HAP-1 (cell line): Measurements from ENCODE around the gene MPC1.
"Not testable (repeated sequence)": the region's sequence is repeated elsewhere in the genome, so short reads cannot be mapped to it uniquely, and the experiment has no call there.

Source experiments
- DNase-seq, 2 experiments: peaks; one replicate each; pipeline ENCODE4 v3.0.0-alpha.2; 2016 to 2020; ENCODE audit warnings: low spot score in 2 of 2
- H3K27me3 ChIP-seq: fragments of 250-450 bp; sonication (Bioruptor Pico); 2 replicates; pipeline ENCODE4 v1.5.1; 2020; ENCODE audit warnings: low read depth, mild to moderate bottlenecking, moderate library complexity
- H3K36me3 ChIP-seq: fragments of 250-450 bp; sonication (Bioruptor Pico); replicated peaks from 2 replicates; pipeline ENCODE4 v1.5.1; 2020; ENCODE audit warnings: mild to moderate bottlenecking
- H3K4me1 ChIP-seq: fragments of 250-450 bp; sonication (Bioruptor Pico); 2 replicates; pipeline ENCODE4 v1.5.1; 2020; ENCODE audit warnings: mild to moderate bottlenecking
- H3K4me3 ChIP-seq: fragments of 250-450 bp; sonication (Bioruptor Pico); 2 replicates; pipeline ENCODE4 v1.5.1; 2020; ENCODE audit warnings: mild to moderate bottlenecking, moderate library complexity
- H3K9me3 ChIP-seq: fragments of 250-450 bp; sonication (Bioruptor Pico); 2 replicates; pipeline ENCODE4 v1.5.1; 2020; ENCODE audit warnings: mild to moderate bottlenecking, moderate library complexity
- in situ Hi-C: fragments of 300-500 bp; cut with MboI; formaldehyde crosslinking; loops from 3 replicates; pipeline ENCODE4 v1.14.3; 2020; ENCODE audit warnings: low sequenced_read_pairs, inconsistent platforms, mixed read lengths

Gene MPC1

DNA sequence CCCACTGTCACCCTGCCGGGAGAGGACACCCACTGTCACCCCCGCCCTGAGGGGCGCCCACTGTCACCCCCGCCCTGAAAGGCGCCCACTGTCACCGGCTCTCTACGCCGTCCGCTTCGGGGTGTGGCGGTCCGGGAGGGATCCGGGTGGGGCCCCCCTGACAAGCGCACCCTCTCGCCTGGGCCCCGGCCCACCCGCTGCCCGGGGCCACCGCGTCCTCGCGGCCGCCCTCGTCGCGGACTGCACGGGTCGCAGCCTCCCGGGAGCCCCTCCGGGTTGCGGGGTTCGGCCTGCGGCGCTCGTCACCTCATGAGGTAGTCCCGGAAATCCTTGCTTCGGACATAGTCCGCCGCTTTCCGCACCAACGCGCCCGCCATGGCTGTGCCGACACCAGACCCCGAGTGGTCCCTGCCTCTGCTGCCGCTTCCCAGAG is 224 bp downstream of the MPC1 start:
- in situ Hi-C loops: loop anchor here (10.0 kb wide), 1 partner anchor 48 kb away; no protein-coding TSS in a partner anchor
- Histone ChIP-seq H3K9me3 (no peaks in the 10 kb centered on the region), H3K27me3 (no peaks in the 10 kb centered on the region), H3K4me1 (peaks cover 9% of the 10 kb centered on the region), H3K36me3 (no peaks in the 10 kb centered on the region), H3K4me3 (peak overlapping the region; percentile 60)
- DNase-seq: no peak

DNA sequence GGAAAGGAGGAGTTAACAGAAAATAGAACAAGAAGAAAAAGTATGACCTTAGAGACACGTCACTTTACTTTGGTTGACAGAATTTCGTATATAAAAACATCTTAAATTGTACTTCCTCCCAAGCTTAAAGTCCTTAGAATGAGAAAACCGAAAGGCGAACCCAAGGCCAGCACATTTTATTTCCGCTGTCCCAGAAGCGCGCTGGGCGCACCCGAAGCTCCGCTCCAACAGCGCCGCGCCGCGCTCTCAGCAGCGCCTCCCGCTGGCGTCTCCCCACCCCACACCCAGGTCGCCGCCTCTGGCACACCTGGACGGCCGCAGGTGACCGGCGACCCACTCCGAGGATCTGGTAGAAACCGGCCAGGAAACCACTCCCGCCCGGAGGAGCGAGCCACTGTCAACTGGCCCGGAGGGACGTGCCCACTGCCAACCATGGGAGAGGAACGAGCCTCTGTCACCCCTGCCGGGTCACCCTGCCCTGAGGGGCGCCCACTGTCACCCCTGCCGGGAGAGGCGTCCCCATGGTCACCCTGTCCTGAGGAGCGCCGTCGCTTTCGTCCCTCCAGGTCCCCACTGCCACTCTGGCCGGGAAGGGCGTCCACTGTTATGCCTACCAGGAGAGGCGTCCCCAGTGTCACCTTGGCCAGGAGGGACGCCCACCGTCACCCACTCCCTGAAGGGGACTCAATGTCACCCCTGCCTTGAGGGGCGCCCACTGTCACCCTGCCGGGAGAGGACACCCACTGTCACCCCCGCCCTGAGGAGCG is 824 bp downstream of the MPC1 start:
- no peaks in the 10 kb centered on the region for H3K9me3 ChIP-seq
- peak; percentile 45 to 76 for DNase-seq
- in situ Hi-C loops: loop anchor here (10.0 kb wide), 1 partner anchor 47 kb away; no protein-coding TSS in a partner anchor
- no peaks in the 10 kb centered on the region for H3K36me3 ChIP-seq
- H3K4me1 ChIP-seq: peaks cover 5% of the 10 kb centered on the region
- peak overlapping the region; percentile 60 for H3K4me3 ChIP-seq
- H3K27me3 ChIP-seq: no peaks in the 10 kb centered on the region

DNA sequence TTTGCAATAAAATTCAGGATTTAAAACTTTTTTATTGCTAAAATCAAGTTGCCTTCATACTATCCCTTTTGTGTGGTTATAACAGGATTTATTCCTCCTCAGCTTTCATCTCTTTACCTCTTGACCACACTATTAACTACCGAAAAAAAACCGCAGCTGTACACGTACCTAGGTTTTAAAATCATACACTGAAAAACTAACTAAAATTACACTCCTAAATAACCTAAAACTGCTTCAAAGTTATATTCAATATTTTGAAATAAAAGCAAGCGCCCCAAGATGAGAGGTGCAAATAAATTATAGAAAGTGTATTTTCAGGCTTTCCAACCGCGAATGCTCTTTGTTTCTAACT is 1.4 kb downstream of the MPC1 start:
- in situ Hi-C loops: loop anchor here (10.0 kb wide), 1 partner anchor 47 kb away; no protein-coding TSS in a partner anchor
- H3K9me3 ChIP-seq: no peaks in the 10 kb centered on the region
- DNase-seq: no peak
- H3K27me3 ChIP-seq: no peaks in the 10 kb centered on the region
- H3K4me3 ChIP-seq: peak overlapping the region; percentile 60
- H3K4me1 ChIP-seq: peaks cover 5% of the 10 kb centered on the region
- H3K36me3 ChIP-seq: no peaks in the 10 kb centered on the region

DNA sequence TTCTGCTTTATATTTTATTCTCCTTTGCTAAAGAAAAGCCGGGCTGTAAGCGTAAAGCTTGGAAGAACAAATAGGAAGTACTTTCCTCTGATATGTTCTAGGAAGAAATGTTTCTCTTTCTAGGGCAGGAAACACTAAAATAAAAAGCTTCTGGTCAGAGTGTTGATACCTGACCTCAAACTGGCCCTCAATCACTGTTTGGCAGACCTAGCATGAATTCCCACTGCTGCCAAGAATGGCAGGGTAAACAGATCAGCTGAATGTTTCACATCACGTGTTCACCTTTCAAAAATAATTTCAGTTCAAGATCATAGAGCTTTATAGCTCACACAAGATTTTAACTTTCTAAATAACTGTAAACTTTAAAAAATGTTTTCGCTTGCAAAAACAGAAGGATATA is 2.9 kb downstream of the MPC1 start:
- Histone ChIP-seq H3K36me3 (no peaks in the 10 kb centered on the region), H3K9me3 (no peaks in the 10 kb centered on the region), H3K4me3 (no peak overlapping the region), H3K27me3 (no peaks in the 10 kb centered on the region), H3K4me1 (peaks cover 5% of the 10 kb centered on the region)
- in situ Hi-C loops: loop anchor here (10.0 kb wide), 1 partner anchor 45 kb away; no protein-coding TSS in a partner anchor
- DNase-seq: no peak

DNA sequence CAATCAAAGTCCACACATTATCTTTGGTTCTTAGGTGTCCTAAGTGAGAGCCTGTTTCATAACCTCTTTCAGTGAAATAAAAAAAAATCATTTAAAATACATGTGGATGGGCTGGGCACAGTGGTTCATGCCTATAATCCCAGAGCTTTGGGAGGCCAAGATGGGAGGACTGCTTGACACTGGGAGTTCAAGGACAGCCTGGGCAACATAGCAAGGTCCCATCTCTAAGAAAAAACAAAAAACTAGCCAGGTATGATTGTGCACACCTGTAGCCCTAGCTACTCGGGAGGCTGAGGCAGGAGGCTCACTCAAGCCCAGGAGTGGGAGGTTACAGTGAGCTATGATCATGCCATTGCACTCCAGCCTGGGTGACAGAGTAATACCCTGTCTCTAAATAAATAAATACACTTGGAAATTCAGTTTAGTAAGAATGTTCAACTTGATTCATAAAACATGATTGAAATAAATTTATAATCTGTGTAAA is 3.6 kb downstream of the MPC1 start:
- no peak overlapping the region for H3K4me3 ChIP-seq
- H3K27me3 ChIP-seq: no peaks in the 10 kb centered on the region
- no peaks in the 10 kb centered on the region for H3K9me3 ChIP-seq
- peaks cover 5% of the 10 kb centered on the region for H3K4me1 ChIP-seq
- no peak for DNase-seq
- H3K36me3 ChIP-seq: no peaks in the 10 kb centered on the region
- in situ Hi-C loops: no loop called here

DNA sequence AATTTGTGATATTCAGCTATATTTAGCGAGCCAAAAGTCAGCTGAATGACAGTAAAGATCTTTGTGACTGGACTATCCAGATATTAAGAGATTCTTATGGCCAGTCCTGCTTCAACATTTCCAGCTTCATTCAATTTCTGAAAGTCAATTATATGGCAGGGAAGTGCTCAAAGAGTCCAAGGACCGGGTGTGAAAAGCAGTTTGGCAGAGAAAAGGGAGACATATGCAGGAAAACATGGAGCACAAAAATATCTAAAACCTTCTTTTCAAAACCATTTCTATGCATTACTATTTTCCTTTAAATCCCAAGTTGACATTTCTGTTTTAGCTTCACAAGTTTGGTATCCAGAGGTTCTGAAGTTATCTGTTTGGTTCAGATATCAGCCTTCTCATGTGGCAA is 5.0 kb downstream of the MPC1 start:
- no peak overlapping the region for H3K4me3 ChIP-seq
- no peaks in the 10 kb centered on the region for H3K9me3 ChIP-seq
- H3K36me3 ChIP-seq: no peaks in the 10 kb centered on the region
- no peaks in the 10 kb centered on the region for H3K27me3 ChIP-seq
- in situ Hi-C loops: no loop called here
- peaks cover 3% of the 10 kb centered on the region; the same call in 1 of the 2 replicates for H3K4me1 ChIP-seq
- no peak for DNase-seq

DNA sequence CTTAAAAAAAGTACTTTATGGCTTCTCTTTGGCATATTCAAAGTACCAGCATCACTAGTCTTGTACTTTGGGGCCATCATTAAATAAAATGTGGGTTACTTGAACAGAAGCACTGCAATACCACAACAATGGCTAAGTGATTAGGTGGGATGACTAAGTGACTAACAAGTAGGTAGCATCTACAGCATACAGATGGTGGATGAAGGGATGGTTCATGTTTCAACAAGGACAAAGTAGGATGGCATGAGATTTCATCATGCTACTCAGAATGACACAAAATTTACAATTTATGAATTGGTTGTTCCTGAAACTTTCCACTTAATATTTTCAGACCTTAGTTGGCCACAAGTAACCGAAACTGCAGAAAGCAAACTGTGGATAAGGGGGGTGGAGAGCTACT is 7.7 kb downstream of the MPC1 start:
- Histone ChIP-seq H3K9me3 (no peaks in the 10 kb centered on the region), H3K4me3 (no peak overlapping the region), H3K36me3 (no peaks in the 10 kb centered on the region), H3K27me3 (no peaks in the 10 kb centered on the region), H3K4me1 (no peaks in the 10 kb centered on the region)
- DNase-seq: no peak
- in situ Hi-C loops: no loop called here

DNA sequence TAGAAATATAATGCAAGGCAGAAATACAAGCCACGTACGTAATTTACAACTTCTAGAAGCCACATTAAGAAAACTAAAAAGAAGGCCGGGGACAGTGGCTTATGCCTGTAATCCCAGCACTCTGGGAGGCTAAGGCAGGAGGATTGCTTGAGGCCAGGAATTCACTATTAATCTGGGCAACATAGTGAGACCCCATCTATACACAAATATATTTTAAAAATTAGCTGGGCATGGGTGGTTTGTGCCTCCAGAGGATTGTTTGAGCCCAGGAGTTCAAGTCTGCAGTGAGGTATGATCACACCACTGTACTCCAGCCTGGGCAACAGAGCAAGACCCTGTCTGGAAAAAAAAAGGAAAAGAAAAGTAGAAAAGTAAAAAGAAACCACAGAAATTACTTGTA is 12.3 kb downstream of the MPC1 start:
- Histone ChIP-seq H3K36me3 (no peaks in the 10 kb centered on the region), H3K27me3 (no peaks in the 10 kb centered on the region), H3K4me1 (peaks cover 10% of the 10 kb centered on the region), H3K4me3 (no peak overlapping the region), H3K9me3 (no peaks in the 10 kb centered on the region)
- no peak for DNase-seq
- in situ Hi-C loops: no loop called here

DNA sequence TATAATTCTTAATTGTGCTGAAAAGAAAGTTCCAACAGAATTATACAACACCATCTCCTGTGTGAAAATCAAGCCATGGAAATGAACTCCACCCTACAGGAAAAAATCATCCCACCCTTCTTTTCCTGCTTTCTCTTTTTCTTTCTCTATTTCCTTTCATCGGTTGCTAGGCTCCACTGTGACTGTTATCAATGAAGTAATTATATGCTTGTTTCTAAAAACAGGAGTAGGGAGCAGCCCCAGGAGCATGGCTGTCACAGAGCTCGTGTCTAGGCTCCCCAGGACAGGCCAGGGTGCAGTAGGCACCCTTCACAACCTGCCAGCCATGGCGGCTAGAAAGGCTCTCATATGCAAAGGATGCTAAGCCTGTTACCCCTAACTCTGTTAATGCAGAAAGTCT is 13.0 kb downstream of the MPC1 start:
- no peak for DNase-seq
- Histone ChIP-seq H3K4me1 (peaks cover 17% of the 10 kb centered on the region), H3K9me3 (no peaks in the 10 kb centered on the region), H3K4me3 (no peak overlapping the region), H3K27me3 (no peaks in the 10 kb centered on the region), H3K36me3 (peaks cover under 1% of the 10 kb centered on the region; the same call in 1 of the 2 replicates)
- in situ Hi-C loops: no loop called here

DNA sequence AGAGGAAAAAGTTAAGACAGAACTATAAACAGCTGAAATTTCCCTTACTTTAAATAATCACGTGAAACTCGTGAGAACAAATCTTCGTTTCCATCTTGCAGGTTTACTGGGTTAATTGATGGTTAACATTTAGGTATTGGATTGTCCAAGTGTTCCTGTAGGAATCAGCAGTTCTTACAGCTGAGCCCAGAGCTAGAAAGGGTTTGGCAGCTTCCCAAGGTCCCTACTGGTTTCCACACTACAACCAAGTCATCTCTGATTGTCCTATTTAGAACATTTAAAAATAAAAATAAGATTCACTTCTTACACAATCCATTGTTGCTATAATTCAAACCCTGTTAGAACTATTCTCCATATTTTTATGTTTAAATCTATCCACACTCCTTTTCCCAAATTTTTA is 15.8 kb downstream of the MPC1 start:
- no peaks in the 10 kb centered on the region for H3K9me3 ChIP-seq
- DNase-seq: no peak
- no peak overlapping the region for H3K4me3 ChIP-seq
- H3K4me1 ChIP-seq: peaks cover 19% of the 10 kb centered on the region
- no peaks in the 10 kb centered on the region for H3K27me3 ChIP-seq
- peaks cover 13% of the 10 kb centered on the region; the same call in 1 of the 2 replicates for H3K36me3 ChIP-seq
- in situ Hi-C loops: no loop called here

DNA sequence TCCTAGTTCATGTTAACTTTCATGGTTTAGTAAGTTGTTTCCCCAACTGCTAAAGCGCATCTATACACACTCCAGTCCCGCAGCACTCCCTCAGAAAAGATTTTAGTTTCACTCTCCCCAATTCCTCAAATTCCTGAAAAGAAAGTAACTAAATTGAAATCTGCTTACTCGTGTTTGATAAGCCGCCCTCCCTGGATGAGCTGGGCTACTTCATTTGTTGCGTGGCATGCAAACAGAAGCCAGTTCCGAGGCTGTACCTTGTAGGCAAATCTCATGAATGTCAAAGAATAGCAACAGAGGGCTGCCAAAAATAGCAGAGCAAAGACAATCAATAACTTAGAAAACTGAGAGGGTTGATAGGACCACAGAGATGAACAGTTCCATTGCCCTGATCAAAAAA is 16.9 kb downstream of the MPC1 start:
- no peak overlapping the region for H3K4me3 ChIP-seq
- no peaks in the 10 kb centered on the region for H3K9me3 ChIP-seq
- peaks cover 13% of the 10 kb centered on the region; the same call in 1 of the 2 replicates for H3K36me3 ChIP-seq
- DNase-seq: no peak
- peaks cover 19% of the 10 kb centered on the region for H3K4me1 ChIP-seq
- H3K27me3 ChIP-seq: no peaks in the 10 kb centered on the region
- in situ Hi-C loops: no loop called here

DNA sequence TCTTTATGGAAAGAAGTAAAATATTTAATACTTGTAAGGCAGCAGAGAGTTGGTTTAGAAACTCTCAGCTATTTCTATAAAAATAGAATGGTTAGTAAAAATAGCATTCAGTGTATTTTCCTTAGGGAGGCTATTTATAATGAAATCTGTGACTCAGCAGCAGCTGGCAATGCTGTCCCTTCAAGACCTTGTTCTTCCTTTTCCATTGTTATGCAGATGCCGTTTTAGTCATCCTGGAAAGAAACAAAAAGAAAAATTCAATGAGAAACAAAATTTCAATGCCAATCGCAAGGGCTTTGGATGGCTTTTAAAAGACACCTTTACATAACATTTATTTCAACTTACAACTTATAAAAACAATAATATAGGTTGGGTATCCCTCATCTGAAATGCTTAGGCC is 17.5 kb downstream of the MPC1 start:
- in situ Hi-C loops: no loop called here
- no peak overlapping the region for H3K4me3 ChIP-seq

DNA sequence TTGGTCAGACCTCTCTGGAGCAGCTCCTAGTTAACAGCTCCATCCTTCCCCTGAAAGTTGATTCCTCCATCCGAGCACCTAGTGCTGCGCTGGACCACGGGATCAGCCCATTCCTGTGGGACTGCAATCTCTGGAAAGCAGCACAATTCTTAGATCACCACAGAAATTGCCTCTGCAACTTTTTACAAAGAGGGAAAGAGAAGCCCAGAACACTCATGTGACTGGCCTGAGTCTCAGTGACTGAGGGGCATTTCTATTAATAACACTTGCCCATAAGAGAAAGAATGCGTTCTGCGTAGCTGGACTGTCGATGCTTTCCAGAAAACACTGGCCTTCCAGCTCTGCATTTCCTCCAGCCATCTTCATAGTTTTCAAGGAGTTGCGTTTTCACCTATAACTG is 18.3 kb downstream of the MPC1 start:
- Histone ChIP-seq H3K36me3 (peaks cover 13% of the 10 kb centered on the region; the same call in 1 of the 2 replicates), H3K4me3 (no peak overlapping the region), H3K9me3 (0 out of 2 replicates have a peak, but pooled peaks cover under 1% of the 10 kb centered on the region), H3K27me3 (peaks cover 2% of the 10 kb centered on the region; the same call in 1 of the 2 replicates), H3K4me1 (peaks cover 19% of the 10 kb centered on the region)
- no peak for DNase-seq
- in situ Hi-C loops: no loop called here

More for the DNA sequence above, 17.5 kb downstream of the MPC1 start:
- no peaks in the 10 kb centered on the region for H3K27me3 ChIP-seq
- peaks cover 19% of the 10 kb centered on the region for H3K4me1 ChIP-seq
- DNase-seq: peak; percentile 49 to 92
- H3K36me3 ChIP-seq: peaks cover 13% of the 10 kb centered on the region; the same call in 1 of the 2 replicates
- no peaks in the 10 kb centered on the region for H3K9me3 ChIP-seq

DNA sequence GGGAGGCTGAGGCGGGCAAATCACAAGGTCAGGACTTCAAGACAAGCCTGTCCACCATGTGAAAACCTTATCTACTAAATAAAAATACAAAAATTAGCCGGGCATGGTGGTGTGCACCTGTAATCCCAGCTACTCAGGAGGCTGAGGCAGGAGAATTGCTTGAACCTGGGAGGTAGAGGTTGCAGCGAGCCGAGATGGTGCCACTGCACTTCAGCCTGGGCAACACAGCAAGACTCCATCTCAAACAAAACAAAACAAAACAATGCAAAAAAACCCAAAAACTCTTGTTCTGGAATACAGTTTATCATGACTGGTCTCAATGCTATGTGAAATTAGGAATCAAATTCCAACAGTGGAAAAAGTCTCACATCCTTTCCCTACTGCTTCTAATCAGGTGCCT is 20.3 kb downstream of the MPC1 start:
- in situ Hi-C loops, H3K27me3 ChIP-seq: not testable (repeated sequence)

More for the DNA sequence above, 20.3 kb downstream of the MPC1 start:
- not testable (repeated sequence) for H3K9me3 ChIP-seq, DNase-seq, H3K4me3 ChIP-seq
- H3K4me1 ChIP-seq: peaks cover 19% of the 10 kb centered on the region
- H3K36me3 ChIP-seq: peaks cover 13% of the 10 kb centered on the region; the same call in 1 of the 2 replicates
